GM18868 (cell line): ENCODE measurements around the gene TXNDC15.

Experiments used
- ATAC-seq: cut with Tn5 transposase; IDR thresholded peaks from one replicate; pipeline ENCODE4 v1.9.1; 2021; ENCODE audit warnings: mild to moderate bottlenecking, moderate library complexity; ENCODE audit not compliant: unreplicated experiment

Gene TXNDC15

GRCh38 chr5:134913795-134914194 is 39.6 kb downstream of the TXNDC15 start:
- no peak for ATAC-seq

- no peak for ATAC-seq
Observed at GRCh38 chr5:134917070-134917815, 43.1 kb downstream of the TXNDC15 start.

- no peak for ATAC-seq
Observed at GRCh38 chr5:134918861-134919260, 44.7 kb downstream of the TXNDC15 start.

- no peak for ATAC-seq
Observed at GRCh38 chr5:134920848-134921575, 46.8 kb downstream of the TXNDC15 start.

GRCh38 chr5:134932508-134932907 is 58.3 kb downstream of the TXNDC15 start:
- no peak for ATAC-seq

- no peak for ATAC-seq
Observed at GRCh38 chr5:134934202-134934601, 60.0 kb downstream of the TXNDC15 start.

GRCh38 chr5:134935711-134936602 is 61.8 kb downstream of the TXNDC15 start:
- ATAC-seq, result no peak

- no peak for ATAC-seq
Observed at GRCh38 chr5:134937526-134937925, 63.4 kb downstream of the TXNDC15 start.

- ATAC-seq, result no peak
Observed at GRCh38 chr5:134938030-134938429, 63.9 kb downstream of the TXNDC15 start.

- no peak for ATAC-seq
Observed at GRCh38 chr5:134939500-134939899, 65.3 kb downstream of the TXNDC15 start.

GRCh38 chr5:134943547-134943946 is 69.4 kb downstream of the TXNDC15 start:
- ATAC-seq, result no peak

- ATAC-seq, result no peak
Observed at GRCh38 chr5:134944630-134945029, 70.5 kb downstream of the TXNDC15 start.

- ATAC-seq, result no peak
Observed at GRCh38 chr5:134945041-134945440, 70.9 kb downstream of the TXNDC15 start.

GRCh38 chr5:134948911-134949310 is 74.7 kb downstream of the TXNDC15 start:
- no peak for ATAC-seq

- no peak for ATAC-seq
Observed at GRCh38 chr5:134949316-134949715, 75.1 kb downstream of the TXNDC15 start.
